ENCODE data around the gene PDE11A. TPM values are rescaled to one million over a fixed set of nuclear protein-coding genes. Genes with fewer than 3 reads are reported as not detected.
"Not testable (repeated sequence)": the region's sequence is repeated elsewhere in the genome, so short reads cannot be mapped to it uniquely, and the experiment has no call there.

The PDE11A gene
- total RNA-seq, 6 experiments from 2014 or later: 1.2 to 3.1 (median 1.4) TPM

DNA sequence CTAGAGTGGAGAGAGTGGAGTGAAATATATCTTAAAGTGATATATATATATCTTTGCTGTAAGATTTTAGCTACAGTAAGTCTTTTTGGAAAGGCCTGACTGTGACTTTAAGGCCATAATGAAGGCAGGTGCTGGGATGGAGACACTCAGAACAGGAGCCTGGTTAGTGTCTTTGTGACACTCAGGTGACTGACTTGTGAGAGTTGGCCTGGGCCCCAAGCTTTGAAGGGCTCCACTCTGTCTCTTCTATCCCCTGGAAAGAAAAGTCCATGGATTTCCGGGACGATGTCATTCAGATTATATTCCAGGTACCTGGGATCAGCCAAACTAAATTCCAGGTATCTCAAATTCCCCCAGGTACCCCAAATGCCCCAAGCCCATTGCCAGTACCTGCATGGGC, 276.6 kb downstream of the PDE11A start:
- TF ChIP-seq, protein P1, sequence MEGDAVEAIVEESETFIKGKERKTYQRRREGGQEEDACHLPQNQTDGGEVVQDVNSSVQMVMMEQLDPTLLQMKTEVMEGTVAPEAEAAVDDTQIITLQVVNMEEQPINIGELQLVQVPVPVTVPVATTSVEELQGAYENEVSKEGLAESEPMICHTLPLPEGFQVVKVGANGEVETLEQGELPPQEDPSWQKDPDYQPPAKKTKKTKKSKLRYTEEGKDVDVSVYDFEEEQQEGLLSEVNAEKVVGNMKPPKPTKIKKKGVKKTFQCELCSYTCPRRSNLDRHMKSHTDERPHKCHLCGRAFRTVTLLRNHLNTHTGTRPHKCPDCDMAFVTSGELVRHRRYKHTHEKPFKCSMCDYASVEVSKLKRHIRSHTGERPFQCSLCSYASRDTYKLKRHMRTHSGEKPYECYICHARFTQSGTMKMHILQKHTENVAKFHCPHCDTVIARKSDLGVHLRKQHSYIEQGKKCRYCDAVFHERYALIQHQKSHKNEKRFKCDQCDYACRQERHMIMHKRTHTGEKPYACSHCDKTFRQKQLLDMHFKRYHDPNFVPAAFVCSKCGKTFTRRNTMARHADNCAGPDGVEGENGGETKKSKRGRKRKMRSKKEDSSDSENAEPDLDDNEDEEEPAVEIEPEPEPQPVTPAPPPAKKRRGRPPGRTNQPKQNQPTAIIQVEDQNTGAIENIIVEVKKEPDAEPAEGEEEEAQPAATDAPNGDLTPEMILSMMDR (IDR thresholded peaks at IDR 0.05): no peak
- Mint-ChIP-seq H3K4me1 (ENCODE audit: low read depth) (no peaks in the 10 kb centered on the region), H3K27ac (no peak overlapping the region), H3K27me3 (ENCODE audit: insufficient read depth) (peaks cover 11% of the 10 kb centered on the region; the same call in 1 of the 2 replicates), H3K4me3 (no peak overlapping the region), H3K9me3 (no peaks in the 10 kb centered on the region), H3K36me3 (ENCODE audit: low read depth) (no peaks in the 10 kb centered on the region)
- no peak for DNase-seq

DNA sequence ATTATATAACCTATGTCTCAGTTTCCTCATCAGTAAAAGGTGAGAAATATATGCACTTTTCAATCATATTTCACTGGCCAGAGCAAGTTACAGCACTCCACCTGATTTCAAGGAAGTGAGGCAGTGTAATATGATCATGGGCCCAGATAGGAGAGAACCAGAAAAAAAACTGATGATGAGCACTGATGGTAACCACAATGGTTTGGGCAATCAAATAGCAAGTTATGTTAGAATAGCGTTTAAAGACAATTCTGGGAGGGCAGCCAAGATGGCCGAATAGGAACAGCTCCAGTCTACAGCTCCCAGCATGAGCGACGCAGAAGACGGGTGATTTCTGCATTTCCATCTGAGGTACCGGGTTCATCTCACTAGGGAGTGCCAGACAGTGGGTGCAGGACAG, 287.4 kb downstream of the PDE11A start:
- peaks cover 27% of the 10 kb centered on the region for H3K4me1 Mint-ChIP-seq (ENCODE audit: low read depth)

DNA sequence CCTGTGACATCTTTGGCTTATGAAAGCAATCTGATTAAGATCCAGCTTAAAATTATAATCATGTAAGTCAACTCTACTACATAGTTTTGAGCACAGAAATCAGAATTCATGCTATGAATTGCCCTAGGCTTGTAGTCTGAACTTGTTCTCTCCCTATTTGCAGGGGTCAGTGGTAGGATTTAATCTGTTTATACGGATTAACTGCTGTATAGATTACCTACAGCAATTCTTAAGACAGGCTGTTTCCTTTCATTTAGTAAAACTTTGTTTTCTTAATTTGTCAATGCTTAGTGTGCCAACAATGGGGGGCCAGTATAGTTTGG, 287.9 kb downstream of the PDE11A start:
- peaks cover 6% of the 10 kb centered on the region; the same call in 1 of the 2 replicates for H3K9me3 Mint-ChIP-seq
- DNase-seq: no peak
- peaks cover 27% of the 10 kb centered on the region for H3K4me1 Mint-ChIP-seq (ENCODE audit: low read depth)
- peak overlapping the region; percentile 19; the same call in 1 of the 2 replicates for H3K27ac Mint-ChIP-seq
- H3K27me3 Mint-ChIP-seq (ENCODE audit: insufficient read depth): peaks cover 3% of the 10 kb centered on the region; the same call in 1 of the 2 replicates
- no peaks in the 10 kb centered on the region; the same call in 1 of the 2 replicates for H3K36me3 Mint-ChIP-seq (ENCODE audit: low read depth)
- H3K4me3 Mint-ChIP-seq: peak overlapping the region; percentile 54
- TF ChIP-seq, protein P1 (IDR thresholded peaks at IDR 0.05): no peak

More for the DNA sequence above, 287.4 kb downstream of the PDE11A start:
- not testable (repeated sequence) for H3K27me3 Mint-ChIP-seq (ENCODE audit: insufficient read depth); H3K36me3 Mint-ChIP-seq (ENCODE audit: low read depth); H3K9me3 Mint-ChIP-seq; H3K27ac Mint-ChIP-seq; H3K4me3 Mint-ChIP-seq
- peak; percentile 33 for DNase-seq

DNA sequence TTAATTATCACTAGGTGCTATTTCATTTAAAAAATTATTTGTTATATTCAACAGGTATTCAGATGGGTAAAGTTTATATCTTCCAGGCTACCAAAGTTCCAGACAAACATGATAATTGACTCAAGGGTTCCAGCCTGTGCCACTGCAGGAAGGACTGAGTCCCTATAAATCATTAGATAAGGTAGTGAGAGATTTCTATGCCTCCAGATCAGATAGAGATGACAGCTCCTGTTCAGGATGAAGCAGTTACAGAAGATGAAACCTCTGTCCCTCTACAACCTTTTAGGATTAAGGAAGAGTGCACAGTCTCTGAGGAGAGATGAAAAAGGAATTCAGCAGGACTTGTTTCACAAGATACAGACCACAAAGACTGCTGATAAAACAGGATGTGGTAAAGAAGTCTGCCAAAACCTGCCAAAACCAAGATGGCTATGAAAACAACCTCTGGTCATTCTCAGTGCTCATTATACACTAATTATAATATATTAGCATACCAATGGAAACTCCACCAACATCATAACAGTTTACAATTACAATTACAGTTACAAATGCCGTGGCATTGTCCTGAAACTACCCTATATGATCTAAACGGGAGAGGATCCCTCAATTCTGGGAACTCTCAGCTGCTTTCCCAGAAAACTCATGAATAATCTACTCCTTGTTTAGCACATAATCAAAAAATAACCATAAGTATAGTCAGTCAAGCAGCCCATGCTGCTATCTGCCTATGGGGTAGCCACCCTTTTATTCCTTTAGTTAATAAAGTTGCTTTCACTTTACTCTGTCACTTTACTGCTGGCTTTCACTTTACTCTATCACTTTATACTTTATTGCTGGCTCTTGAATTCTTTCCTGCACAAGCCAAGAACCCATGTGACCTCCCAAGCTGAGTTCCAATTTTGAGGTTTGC, 288.5 kb downstream of the PDE11A start:
- Mint-ChIP-seq H3K27ac (0 out of 2 replicates have a peak overlapping the region, but pooled peaks have one; percentile 19), H3K4me3 (peak overlapping the region; percentile 54), H3K4me1 (ENCODE audit: low read depth) (peaks cover 27% of the 10 kb centered on the region), H3K9me3 (peaks cover 6% of the 10 kb centered on the region; the same call in 1 of the 2 replicates), H3K36me3 (ENCODE audit: low read depth) (no peaks in the 10 kb centered on the region; the same call in 1 of the 2 replicates), H3K27me3 (ENCODE audit: insufficient read depth) (peaks cover 3% of the 10 kb centered on the region; the same call in 1 of the 2 replicates)
- TF ChIP-seq, protein P1 (IDR thresholded peaks at IDR 0.05): no peak
- DNase-seq: peak; percentile 71

DNA sequence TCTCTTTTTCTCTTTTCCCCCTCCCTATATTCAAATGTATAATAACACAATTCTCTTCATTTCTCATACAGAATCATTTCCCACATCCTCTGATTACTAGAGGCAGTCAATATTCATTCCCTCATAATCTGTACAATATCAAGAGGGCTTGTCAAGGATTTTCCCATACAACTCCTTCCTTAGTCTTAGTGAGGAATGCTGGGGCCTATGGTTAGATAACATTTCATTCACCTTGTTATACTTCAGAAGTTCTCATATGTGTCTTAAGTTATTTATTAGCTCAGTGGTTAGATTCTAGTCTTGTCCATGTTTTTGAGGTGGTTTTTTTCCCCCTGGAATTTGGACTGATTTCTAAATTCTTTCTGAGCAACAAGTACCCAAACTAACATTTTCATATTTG, 289.5 kb downstream of the PDE11A start:
- Mint-ChIP-seq H3K4me1 (ENCODE audit: low read depth) (peaks cover 27% of the 10 kb centered on the region), H3K9me3 (peaks cover 6% of the 10 kb centered on the region; the same call in 1 of the 2 replicates), H3K27me3 (ENCODE audit: insufficient read depth) (peaks cover 2% of the 10 kb centered on the region), H3K4me3 (no peak overlapping the region), H3K27ac (no peak overlapping the region), H3K36me3 (ENCODE audit: low read depth) (no peaks in the 10 kb centered on the region; the same call in 1 of the 2 replicates)
- no peak for DNase-seq
- TF ChIP-seq, protein P1 (IDR thresholded peaks at IDR 0.05): no peak

DNA sequence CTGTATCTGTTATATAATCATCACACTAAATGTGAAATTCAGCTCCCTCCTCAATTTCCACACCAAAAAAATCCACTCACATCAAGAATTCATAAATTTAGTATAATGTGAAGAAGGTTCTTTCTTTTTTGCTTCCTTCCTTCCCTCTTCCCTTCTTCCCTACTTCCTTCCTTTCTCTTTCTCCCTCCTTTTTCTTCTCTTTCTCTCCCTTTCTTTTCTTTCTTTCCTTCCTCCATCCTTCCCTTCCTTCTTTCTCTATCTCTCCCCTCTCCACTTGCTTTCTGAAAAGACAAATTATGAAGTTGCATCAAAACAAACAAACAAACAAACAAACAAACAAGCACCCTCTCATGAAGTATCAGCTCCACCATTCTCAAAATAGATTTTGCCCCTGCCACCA, 290.0 kb downstream of the PDE11A start:
- H3K4me3 Mint-ChIP-seq: no peak overlapping the region
- H3K4me1 Mint-ChIP-seq (ENCODE audit: low read depth): peaks cover 27% of the 10 kb centered on the region
- H3K9me3 Mint-ChIP-seq: peaks cover 6% of the 10 kb centered on the region; the same call in 1 of the 2 replicates
- peaks cover 2% of the 10 kb centered on the region for H3K27me3 Mint-ChIP-seq (ENCODE audit: insufficient read depth)
- no peaks in the 10 kb centered on the region; the same call in 1 of the 2 replicates for H3K36me3 Mint-ChIP-seq (ENCODE audit: low read depth)
- TF ChIP-seq, protein P1 (IDR thresholded peaks at IDR 0.05): no peak
- DNase-seq: no peak
- no peak overlapping the region for H3K27ac Mint-ChIP-seq

Measured in HFFc6 (cell line).